Measurements from ENCODE around the gene PDE8A.

GRCh38 chr15:85007137-85007536 is 25.5 kb downstream of the PDE8A start:
- TF ChIP-seq CTCF (IDR thresholded peaks at IDR 0.05; ENCODE audit: insufficient read depth, low read length, poor library complexity, severe bottlenecking) (no peak), EZH2phosphoT487 (conservative IDR thresholded peaks at IDR 0.05; ENCODE audit: low read length) (no peak)
